HepG2 (cell line): ENCODE data around the gene ZNF606. TPM values are rescaled to one million over a fixed set of nuclear protein-coding genes. Genes with fewer than 3 reads are reported as not detected.

Experiments used
- DNMT3B ChIP-seq: conservative IDR thresholded peaks from 2 replicates; pipeline ENCODE4 v1.6.1; 2016; ENCODE audit warnings: missing biosample characterization, control low read depth
- ESRRA ChIP-seq: sonication (generic); formaldehyde crosslinking; IDR thresholded peaks from 2 replicates; pipeline ENCODE4 v1.5.1; 2020; ENCODE audit warnings: mild to moderate bottlenecking, low read depth, missing genetic modification reagents
- MED13 ChIP-seq: sonication (generic); formaldehyde crosslinking; IDR thresholded peaks from 2 replicates; pipeline ENCODE4 v1.5.0; 2020; ENCODE audit warnings: missing genetic modification reagents
- U2AF2 ChIP-seq: fragments of 200-400 bp; formaldehyde crosslinking; IDR thresholded peaks from 2 replicates; pipeline ENCODE4 v1.6.1; 2017; ENCODE audit warnings: low read depth, mild to moderate bottlenecking, low read length
- YEATS4 ChIP-seq: sonication (generic); formaldehyde crosslinking; IDR thresholded peaks from 2 replicates; pipeline ENCODE4 v1.4.0; 2020; ENCODE audit warnings: missing genetic modification reagents, borderline replicate concordance
- ZBTB38 ChIP-seq: sonication (generic); formaldehyde crosslinking; IDR thresholded peaks from 2 replicates; pipeline ENCODE4 v1.5.1; 2020; ENCODE audit warnings: mild to moderate bottlenecking, missing genetic modification reagents
- ZC3H13 ChIP-seq: sonication (generic); formaldehyde crosslinking; IDR thresholded peaks from 2 replicates; pipeline ENCODE4 v1.8.1; 2023; ENCODE audit warnings: mild to moderate bottlenecking, missing genetic modification reagents, moderate library complexity
- ZFP1 ChIP-seq: IDR thresholded peaks from 2 replicates; pipeline ENCODE4 v1.6.1; 2016
- ZFY ChIP-seq: sonication (generic); formaldehyde crosslinking; IDR thresholded peaks from 2 replicates; pipeline ENCODE4 v1.4.0; 2020; ENCODE audit warnings: missing genetic modification reagents
- ZNF749 ChIP-seq: sonication (generic); formaldehyde crosslinking; IDR thresholded peaks from 2 replicates; pipeline ENCODE4 v1.8.0; 2022; ENCODE audit warnings: mild to moderate bottlenecking, missing genetic modification reagents, moderate library complexity, borderline replicate concordance
- polyA plus RNA-seq, 8 experiments: library from polyadenylated mRNA; depleted of rRNA in 3 of 8; stranded (reverse) in 7 of 8; unstranded in 1 of 8; fragments of >200 nt; fragmentation: Illumina TruSeq in 4 of 8; extraction: Trizol in 4 of 8; gene quantifications; 2 replicates each; pipeline versions ENCODE4 v1.2.1 to v1.2.3, GENCODE V29; 2011 to 2016; ENCODE audit warnings: low read depth in 4 of 8, missing spikeins in 1 of 8, mixed read lengths in 1 of 8; ENCODE audit not compliant: insufficient read depth in 1 of 8
- total RNA-seq, 5 experiments: library from RNA; depleted of rRNA; stranded (reverse); fragments of >200 nt; fragmentation: Illumina TruSeq; extraction: Trizol; gene quantifications; 2 replicates each; pipeline ENCODE4 v1.2.3, GENCODE V29; 2016; ENCODE audit warnings: low read depth in 1 of 5
- TF ChIP-seq, protein P1 (sequence below): sonication (generic); formaldehyde crosslinking; IDR thresholded peaks from 2 replicates; pipeline ENCODE4 v1.8.0; 2022; ENCODE audit warnings: missing genetic modification reagents, mild to moderate bottlenecking, moderate library complexity, borderline replicate concordance
- TF ChIP-seq, protein P2 (sequence below): sonication (generic); formaldehyde crosslinking; IDR thresholded peaks from 2 replicates; pipeline ENCODE4 v1.9.0; 2021; ENCODE audit warnings: missing genetic modification reagents, borderline replicate concordance
- TF ChIP-seq, protein P3 (sequence below): sonication (generic); formaldehyde crosslinking; IDR thresholded peaks from 2 replicates; pipeline ENCODE4 v1.4.0; 2020; ENCODE audit warnings: mild to moderate bottlenecking, low read depth, missing genetic modification reagents
- TF ChIP-seq, protein P4 (sequence below): sonication (generic); formaldehyde crosslinking; IDR thresholded peaks from 2 replicates; pipeline ENCODE4 v1.4.0; 2020; ENCODE audit warnings: missing genetic modification reagents
- TF ChIP-seq, protein P5 (sequence below): sonication (generic); formaldehyde crosslinking; IDR thresholded peaks from 2 replicates; pipeline ENCODE4 v1.5.0; 2020; ENCODE audit warnings: mild to moderate bottlenecking, missing genetic modification reagents, moderate library complexity

ZNF606 gene
- total and polyA plus RNA-seq, 2 of the 13 experiments (the other 11 are each of a cell fraction or from before 2014, with no cell fraction given), result 4.2 to 14.8 TPM

DNA sequence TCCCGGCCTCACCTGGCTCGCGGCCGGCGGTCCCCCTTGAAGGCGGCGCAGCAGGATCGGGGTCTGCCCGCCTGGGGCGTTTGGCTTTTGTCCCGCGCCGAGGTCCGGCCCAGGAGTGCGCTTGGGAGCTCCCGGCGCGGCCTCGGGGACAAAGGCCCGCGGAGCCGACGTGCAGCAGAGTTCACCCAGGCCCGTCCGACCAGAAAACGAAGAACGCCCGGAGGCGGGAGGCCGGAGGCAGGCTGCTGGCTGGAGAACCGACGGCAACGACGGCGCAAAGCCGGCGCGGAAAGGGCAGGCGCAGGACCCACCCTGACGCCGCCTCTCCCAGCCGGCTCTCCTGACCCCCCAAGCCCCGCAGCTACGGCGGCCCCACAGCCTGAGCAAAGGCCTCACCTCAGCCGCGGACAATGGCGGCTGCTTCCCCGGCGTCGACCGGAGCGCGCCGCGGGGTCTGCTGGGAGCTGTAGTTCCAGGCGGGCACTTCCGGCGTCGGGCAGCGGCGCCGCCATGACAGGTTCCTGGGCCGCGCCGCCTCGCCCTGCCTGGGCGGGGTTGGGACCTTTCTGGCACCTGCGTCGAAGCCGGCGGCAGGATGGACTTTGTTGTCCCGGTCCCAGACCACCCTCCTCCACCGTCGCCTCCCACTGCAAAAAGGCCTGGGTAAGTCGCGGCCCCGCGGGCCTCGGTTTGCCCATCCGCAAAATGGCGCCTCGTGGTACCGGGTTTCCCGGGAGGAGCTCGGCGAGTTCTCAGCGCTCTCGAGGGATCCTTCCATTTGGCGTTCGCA is at the start of gene ZNF606 (continued):
- TF ChIP-seq, protein P1, sequence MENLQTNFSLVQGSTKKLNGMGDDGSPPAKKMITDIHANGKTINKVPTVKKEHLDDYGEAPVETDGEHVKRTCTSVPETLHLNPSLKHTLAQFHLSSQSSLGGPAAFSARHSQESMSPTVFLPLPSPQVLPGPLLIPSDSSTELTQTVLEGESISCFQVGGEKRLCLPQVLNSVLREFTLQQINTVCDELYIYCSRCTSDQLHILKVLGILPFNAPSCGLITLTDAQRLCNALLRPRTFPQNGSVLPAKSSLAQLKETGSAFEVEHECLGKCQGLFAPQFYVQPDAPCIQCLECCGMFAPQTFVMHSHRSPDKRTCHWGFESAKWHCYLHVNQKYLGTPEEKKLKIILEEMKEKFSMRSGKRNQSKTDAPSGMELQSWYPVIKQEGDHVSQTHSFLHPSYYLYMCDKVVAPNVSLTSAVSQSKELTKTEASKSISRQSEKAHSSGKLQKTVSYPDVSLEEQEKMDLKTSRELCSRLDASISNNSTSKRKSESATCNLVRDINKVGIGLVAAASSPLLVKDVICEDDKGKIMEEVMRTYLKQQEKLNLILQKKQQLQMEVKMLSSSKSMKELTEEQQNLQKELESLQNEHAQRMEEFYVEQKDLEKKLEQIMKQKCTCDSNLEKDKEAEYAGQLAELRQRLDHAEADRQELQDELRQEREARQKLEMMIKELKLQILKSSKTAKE, result no peak
- TF ChIP-seq ESRRA (no peak), ZFY (CRISPR knock-in tag) (peak; percentile 99), DNMT3B (CRISPR knock-in tag) (no peak), YEATS4 (CRISPR knock-in tag) (peak; percentile 85; the same call in 1 of the 2 replicates), MED13 (CRISPR knock-in tag) (peak; percentile 73; the same call in 1 of the 2 replicates), ZNF749 (CRISPR knock-in tag) (peak; percentile 20; the same call in 1 of the 2 replicates), U2AF2 (no peak), ZFP1 (no peak), ZBTB38 (no peak), ZC3H13 (CRISPR knock-in tag) (peak; percentile 73; the same call in 1 of the 2 replicates)
- TF ChIP-seq, protein P2, sequence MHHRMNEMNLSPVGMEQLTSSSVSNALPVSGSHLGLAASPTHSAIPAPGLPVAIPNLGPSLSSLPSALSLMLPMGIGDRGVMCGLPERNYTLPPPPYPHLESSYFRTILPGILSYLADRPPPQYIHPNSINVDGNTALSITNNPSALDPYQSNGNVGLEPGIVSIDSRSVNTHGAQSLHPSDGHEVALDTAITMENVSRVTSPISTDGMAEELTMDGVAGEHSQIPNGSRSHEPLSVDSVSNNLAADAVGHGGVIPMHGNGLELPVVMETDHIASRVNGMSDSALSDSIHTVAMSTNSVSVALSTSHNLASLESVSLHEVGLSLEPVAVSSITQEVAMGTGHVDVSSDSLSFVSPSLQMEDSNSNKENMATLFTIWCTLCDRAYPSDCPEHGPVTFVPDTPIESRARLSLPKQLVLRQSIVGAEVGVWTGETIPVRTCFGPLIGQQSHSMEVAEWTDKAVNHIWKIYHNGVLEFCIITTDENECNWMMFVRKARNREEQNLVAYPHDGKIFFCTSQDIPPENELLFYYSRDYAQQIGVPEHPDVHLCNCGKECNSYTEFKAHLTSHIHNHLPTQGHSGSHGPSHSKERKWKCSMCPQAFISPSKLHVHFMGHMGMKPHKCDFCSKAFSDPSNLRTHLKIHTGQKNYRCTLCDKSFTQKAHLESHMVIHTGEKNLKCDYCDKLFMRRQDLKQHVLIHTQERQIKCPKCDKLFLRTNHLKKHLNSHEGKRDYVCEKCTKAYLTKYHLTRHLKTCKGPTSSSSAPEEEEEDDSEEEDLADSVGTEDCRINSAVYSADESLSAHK, result no peak
- TF ChIP-seq, protein P3, sequence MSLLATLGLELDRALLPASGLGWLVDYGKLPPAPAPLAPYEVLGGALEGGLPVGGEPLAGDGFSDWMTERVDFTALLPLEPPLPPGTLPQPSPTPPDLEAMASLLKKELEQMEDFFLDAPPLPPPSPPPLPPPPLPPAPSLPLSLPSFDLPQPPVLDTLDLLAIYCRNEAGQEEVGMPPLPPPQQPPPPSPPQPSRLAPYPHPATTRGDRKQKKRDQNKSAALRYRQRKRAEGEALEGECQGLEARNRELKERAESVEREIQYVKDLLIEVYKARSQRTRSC (CRISPR knock-in tag), result no peak
- TF ChIP-seq, protein P4, sequence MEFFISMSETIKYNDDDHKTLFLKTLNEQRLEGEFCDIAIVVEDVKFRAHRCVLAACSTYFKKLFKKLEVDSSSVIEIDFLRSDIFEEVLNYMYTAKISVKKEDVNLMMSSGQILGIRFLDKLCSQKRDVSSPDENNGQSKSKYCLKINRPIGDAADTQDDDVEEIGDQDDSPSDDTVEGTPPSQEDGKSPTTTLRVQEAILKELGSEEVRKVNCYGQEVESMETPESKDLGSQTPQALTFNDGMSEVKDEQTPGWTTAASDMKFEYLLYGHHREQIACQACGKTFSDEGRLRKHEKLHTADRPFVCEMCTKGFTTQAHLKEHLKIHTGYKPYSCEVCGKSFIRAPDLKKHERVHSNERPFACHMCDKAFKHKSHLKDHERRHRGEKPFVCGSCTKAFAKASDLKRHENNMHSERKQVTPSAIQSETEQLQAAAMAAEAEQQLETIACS (CRISPR knock-in tag), result no peak; the same call in 1 of the 2 replicates
- TF ChIP-seq, protein P5, sequence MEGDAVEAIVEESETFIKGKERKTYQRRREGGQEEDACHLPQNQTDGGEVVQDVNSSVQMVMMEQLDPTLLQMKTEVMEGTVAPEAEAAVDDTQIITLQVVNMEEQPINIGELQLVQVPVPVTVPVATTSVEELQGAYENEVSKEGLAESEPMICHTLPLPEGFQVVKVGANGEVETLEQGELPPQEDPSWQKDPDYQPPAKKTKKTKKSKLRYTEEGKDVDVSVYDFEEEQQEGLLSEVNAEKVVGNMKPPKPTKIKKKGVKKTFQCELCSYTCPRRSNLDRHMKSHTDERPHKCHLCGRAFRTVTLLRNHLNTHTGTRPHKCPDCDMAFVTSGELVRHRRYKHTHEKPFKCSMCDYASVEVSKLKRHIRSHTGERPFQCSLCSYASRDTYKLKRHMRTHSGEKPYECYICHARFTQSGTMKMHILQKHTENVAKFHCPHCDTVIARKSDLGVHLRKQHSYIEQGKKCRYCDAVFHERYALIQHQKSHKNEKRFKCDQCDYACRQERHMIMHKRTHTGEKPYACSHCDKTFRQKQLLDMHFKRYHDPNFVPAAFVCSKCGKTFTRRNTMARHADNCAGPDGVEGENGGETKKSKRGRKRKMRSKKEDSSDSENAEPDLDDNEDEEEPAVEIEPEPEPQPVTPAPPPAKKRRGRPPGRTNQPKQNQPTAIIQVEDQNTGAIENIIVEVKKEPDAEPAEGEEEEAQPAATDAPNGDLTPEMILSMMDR (CRISPR knock-in tag), result peak; percentile 25
